Endodermal cell (in vitro differentiated cells): ENCODE measurements around the gene PMM2. TPM values are rescaled to one million over a fixed set of nuclear protein-coding genes. Genes with fewer than 3 reads are reported as not detected.

Experiments
- DNase-seq: peaks from one replicate; pipeline ENCODE4 v3.0.0-alpha.2; 2017
- H3K27ac ChIP-seq: 2 replicates; pipeline ENCODE4 v1.5.1; 2013; ENCODE audit warnings: mild to moderate bottlenecking, low read depth, low read length, moderate library complexity
- H3K27me3 ChIP-seq: 2 replicates; pipeline ENCODE4 v1.6.1; 2013; ENCODE audit warnings: mild to moderate bottlenecking, low read length, moderate library complexity; ENCODE audit not compliant: insufficient read depth, control insufficient read depth, poor library complexity, severe bottlenecking
- H3K36me3 ChIP-seq: 2 replicates; pipeline ENCODE4 v1.7.0; 2013; ENCODE audit warnings: mild to moderate bottlenecking, low read length, moderate library complexity; ENCODE audit not compliant: control insufficient read depth, insufficient read depth
- H3K4me1 ChIP-seq: one replicate; pipeline ENCODE4 v1.7.0; 2013; ENCODE audit warnings: low read length; ENCODE audit not compliant: control insufficient read depth, insufficient read depth
- H3K4me3 ChIP-seq: 2 replicates; pipeline ENCODE4 v1.5.1; 2013; ENCODE audit warnings: mild to moderate bottlenecking, low read length, moderate library complexity
- H3K9ac ChIP-seq: 2 replicates; pipeline ENCODE4 v1.6.1; 2013; ENCODE audit warnings: mild to moderate bottlenecking, low read length, moderate library complexity; ENCODE audit not compliant: poor library complexity, severe bottlenecking; ENCODE audit errors: extremely low read depth
- H3K9me3 ChIP-seq: 2 replicates; pipeline ENCODE4 v1.6.1; 2013; ENCODE audit warnings: mild to moderate bottlenecking, low read length, moderate library complexity; ENCODE audit not compliant: control insufficient read depth
- H3K27ac Mint-ChIP-seq: 2 replicates; pipeline ENCODE4 v1.8.0; 2020; ENCODE audit warnings: mixed read lengths
- H3K27me3 Mint-ChIP-seq: 2 replicates; pipeline ENCODE4 v1.8.0; 2021; ENCODE audit warnings: mild to moderate bottlenecking, mixed read lengths; ENCODE audit not compliant: insufficient read depth
- H3K36me3 Mint-ChIP-seq: 2 replicates; pipeline ENCODE4 v1.8.0; 2020; ENCODE audit warnings: low read depth, mixed read lengths
- H3K4me1 Mint-ChIP-seq: 2 replicates; pipeline ENCODE4 v1.8.0; 2020; ENCODE audit warnings: mixed read lengths
- H3K4me3 Mint-ChIP-seq: 2 replicates; pipeline ENCODE4 v1.8.0; 2020; ENCODE audit warnings: mild to moderate bottlenecking, moderate library complexity, mixed read lengths
- H3K9me3 Mint-ChIP-seq: 2 replicates; pipeline ENCODE4 v1.8.0; 2020; ENCODE audit warnings: mild to moderate bottlenecking, mixed read lengths
- WGBS, 2 experiments: methylation state at CpG; one replicate each; pipeline versions ENCODE4 v1.1.5 to v1.1.7; 2013; ENCODE audit warnings: missing lambda C conversion rate in 2 of 2, mixed read lengths in 1 of 2; ENCODE audit not compliant: insufficient coverage in 1 of 2, insufficient read length in 1 of 2; 5-methylcytosine and 5-hydroxymethylcytosine counted together
- total RNA-seq, 2 donors: library from RNA; stranded (reverse); fragmentation: NEBNext Ultra II Directional in 1 of 2; extraction: Animal tissue kit (Norgen Biotek cat#: 25700) in 1 of 2; gene quantifications; 2 replicates in 1 of 2; 3 replicates in 1 of 2; pipeline ENCODE4 v1.2.1, GENCODE V29; 2021
- TF ChIP-seq, protein P1 (sequence below): fragments of 200-600 bp; sonication (generic); conservative IDR thresholded peaks from 2 replicates; pipeline ENCODE4 v1.5.0; 2021; ENCODE audit warnings: antibody characterized with exemption, mild to moderate bottlenecking

PMM2 gene
- total RNA-seq, 2 donors from 2014 or later: 47.6 to 48.2 TPM

- peaks cover 91% of the 10 kb centered on the region for H3K36me3 ChIP-seq
- H3K9ac ChIP-seq: no peak overlapping the region
- H3K4me3 ChIP-seq: no peak overlapping the region
- Mint-ChIP-seq H3K27ac (no peak overlapping the region), H3K4me3 (no peak overlapping the region), H3K36me3 (peaks cover 74% of the 10 kb centered on the region), H3K4me1 (no peaks in the 10 kb centered on the region), H3K27me3 (no peaks in the 10 kb centered on the region), H3K9me3 (no peaks in the 10 kb centered on the region)
- no peaks in the 10 kb centered on the region for H3K4me1 ChIP-seq
- TF ChIP-seq, protein P1, sequence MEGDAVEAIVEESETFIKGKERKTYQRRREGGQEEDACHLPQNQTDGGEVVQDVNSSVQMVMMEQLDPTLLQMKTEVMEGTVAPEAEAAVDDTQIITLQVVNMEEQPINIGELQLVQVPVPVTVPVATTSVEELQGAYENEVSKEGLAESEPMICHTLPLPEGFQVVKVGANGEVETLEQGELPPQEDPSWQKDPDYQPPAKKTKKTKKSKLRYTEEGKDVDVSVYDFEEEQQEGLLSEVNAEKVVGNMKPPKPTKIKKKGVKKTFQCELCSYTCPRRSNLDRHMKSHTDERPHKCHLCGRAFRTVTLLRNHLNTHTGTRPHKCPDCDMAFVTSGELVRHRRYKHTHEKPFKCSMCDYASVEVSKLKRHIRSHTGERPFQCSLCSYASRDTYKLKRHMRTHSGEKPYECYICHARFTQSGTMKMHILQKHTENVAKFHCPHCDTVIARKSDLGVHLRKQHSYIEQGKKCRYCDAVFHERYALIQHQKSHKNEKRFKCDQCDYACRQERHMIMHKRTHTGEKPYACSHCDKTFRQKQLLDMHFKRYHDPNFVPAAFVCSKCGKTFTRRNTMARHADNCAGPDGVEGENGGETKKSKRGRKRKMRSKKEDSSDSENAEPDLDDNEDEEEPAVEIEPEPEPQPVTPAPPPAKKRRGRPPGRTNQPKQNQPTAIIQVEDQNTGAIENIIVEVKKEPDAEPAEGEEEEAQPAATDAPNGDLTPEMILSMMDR: no peak
- no peaks in the 10 kb centered on the region for H3K27me3 ChIP-seq
- no peaks in the 10 kb centered on the region for H3K9me3 ChIP-seq
- DNase-seq: no peak
- H3K27ac ChIP-seq: no peak overlapping the region
- WGBS, 2 experiments: 94 to 96% methylated on average over 13 of the region's 13 CpGs
Observed at GRCh38 chr16:8806272-8806983, 8.8 kb downstream of the PMM2 start.

DNA sequence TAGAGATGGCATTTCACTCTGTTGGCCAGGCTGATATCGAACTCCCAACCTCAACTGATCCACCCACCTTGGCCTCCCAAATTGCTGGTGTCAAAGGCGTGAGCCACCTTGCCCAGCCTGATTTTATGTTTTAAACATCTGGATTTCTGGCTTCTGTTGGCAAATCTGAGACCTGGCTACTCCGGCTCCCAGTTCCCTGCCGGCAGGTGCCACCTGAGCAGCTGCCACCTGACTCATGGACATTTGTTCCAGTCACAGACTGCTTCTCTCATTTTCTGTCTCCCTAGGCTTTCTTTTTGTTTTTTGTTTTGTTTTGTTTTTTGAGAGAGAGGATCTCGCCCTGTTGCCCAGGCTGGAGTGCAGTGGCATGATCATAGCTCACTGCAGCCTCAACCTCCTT, 9.6 kb downstream of the PMM2 start:
- Mint-ChIP-seq H3K36me3 (peaks cover 76% of the 10 kb centered on the region), H3K27ac (peak overlapping the region; percentile 74)
- H3K36me3 ChIP-seq: peaks cover 91% of the 10 kb centered on the region

DNA sequence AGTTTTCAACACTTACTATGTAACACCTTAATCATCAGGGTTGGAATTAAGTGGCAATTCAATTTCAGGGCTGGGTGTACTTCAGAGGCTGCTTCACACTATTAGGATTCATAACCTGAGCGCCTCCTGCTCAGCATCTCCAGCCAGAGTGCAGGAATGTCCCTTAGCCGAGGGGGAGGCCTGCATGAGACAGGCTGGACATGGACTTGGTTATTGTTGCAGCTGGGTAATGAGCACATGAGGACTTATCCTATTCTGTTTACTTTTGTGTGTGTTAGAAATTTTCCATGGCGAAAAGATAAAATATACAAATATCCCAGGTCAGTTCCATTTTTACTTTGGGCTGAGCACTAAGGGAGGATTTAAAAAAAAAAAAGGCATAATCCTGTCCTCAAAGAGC, 10.4 kb downstream of the PMM2 start:
- Histone ChIP-seq H3K9me3 (no peaks in the 10 kb centered on the region), H3K36me3 (peaks cover 91% of the 10 kb centered on the region), H3K27me3 (no peaks in the 10 kb centered on the region), H3K4me1 (no peaks in the 10 kb centered on the region), H3K9ac (no peak overlapping the region), H3K27ac (no peak overlapping the region), H3K4me3 (no peak overlapping the region)
- DNase-seq: no peak
- Mint-ChIP-seq H3K27me3 (no peaks in the 10 kb centered on the region), H3K4me1 (no peaks in the 10 kb centered on the region), H3K4me3 (no peak overlapping the region), H3K36me3 (peaks cover 76% of the 10 kb centered on the region), H3K27ac (no peak overlapping the region), H3K9me3 (no peaks in the 10 kb centered on the region)
- 93 to 100% methylated on average over 2 to 3 of the region's 3 CpGs for WGBS, 2 experiments
- TF ChIP-seq, protein P1: no peak

More for the DNA sequence above, 9.6 kb downstream of the PMM2 start:
- Histone ChIP-seq H3K9me3 (no peaks in the 10 kb centered on the region), H3K4me1 (no peaks in the 10 kb centered on the region), H3K27ac (no peak overlapping the region), H3K27me3 (no peaks in the 10 kb centered on the region), H3K4me3 (no peak overlapping the region), H3K9ac (no peak overlapping the region)
- no peak overlapping the region for H3K4me3 Mint-ChIP-seq
- no peaks in the 10 kb centered on the region for H3K9me3 Mint-ChIP-seq
- no peak for DNase-seq
- TF ChIP-seq, protein P1: no peak
- no peaks in the 10 kb centered on the region for H3K4me1 Mint-ChIP-seq
- WGBS, 2 experiments: 91 to 95% methylated on average over 4 to 5 of the region's 5 CpGs
- H3K27me3 Mint-ChIP-seq: no peaks in the 10 kb centered on the region
